GM12878 (cell line): ENCODE measurements around the gene CYP26C1.

Source experiments
- EGR1 ChIP-seq, 2 experiments: IDR thresholded peaks; 1 replicate in 1 of 2; 2 replicates in 1 of 2; pipeline ENCODE4 v1.6.1; 2011 to 2012; ENCODE audit warnings: low read depth in 2 of 2, low read length in 2 of 2, borderline replicate concordance in 1 of 2, mild to moderate bottlenecking in 1 of 2, moderate library complexity in 1 of 2
- SMC3 ChIP-seq: IDR thresholded peaks from 2 replicates; pipeline ENCODE4 v1.6.1; 2011; ENCODE audit warnings: low read length, improper control_type of control experiment, borderline replicate concordance
- TF ChIP-seq, protein P1 (sequence below): IDR thresholded peaks from 2 replicates; pipeline ENCODE4 v1.6.1; 2012; ENCODE audit warnings: low read depth, low read length, improper control_type of control experiment

DNA sequence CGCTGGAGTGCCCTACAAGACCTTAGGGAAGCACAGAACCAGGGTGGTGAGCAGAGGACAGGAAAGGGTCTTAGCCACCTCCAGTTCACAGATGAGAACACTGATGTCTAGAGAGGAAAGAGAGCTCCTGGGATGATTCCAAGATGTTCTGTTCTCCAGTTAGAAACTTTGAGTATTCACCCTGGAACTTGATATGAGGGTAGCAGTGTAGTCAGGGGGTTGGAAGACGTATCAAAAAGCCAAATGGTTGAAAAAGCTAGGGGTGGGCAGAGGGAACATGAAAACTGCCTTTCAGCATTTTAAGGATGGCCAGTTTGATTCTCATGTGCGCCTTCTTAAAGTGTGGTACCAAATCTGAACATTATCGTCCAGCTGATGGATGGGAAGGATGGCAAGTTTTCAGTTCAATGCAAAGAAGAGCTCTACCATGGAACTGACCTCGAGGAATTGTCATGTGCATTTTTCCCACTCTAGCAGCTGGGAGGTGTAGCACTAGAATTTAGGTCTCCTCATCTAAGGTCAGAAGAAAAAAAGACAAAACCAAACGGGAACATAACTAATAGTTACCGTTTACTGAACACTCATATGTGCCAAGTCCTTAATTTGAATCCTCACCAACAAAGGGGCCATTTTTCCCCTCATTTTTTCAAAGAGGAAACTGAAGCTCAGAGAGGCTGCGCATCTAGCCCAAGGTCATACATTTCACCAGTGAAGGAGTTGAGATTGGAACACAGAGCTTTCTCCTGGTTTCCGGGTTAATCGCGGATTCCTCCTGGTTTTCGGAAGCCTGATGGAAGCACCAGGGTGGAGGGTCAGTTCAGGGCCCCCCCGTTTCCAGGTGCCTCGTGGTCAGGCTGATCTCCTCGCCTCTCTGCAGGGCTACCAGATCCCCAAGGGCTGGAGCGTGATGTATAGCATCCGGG is 7.1 kb downstream of the CYP26C1 start:
- TF ChIP-seq EGR1 (IDR thresholded peaks at IDR 0.05; ENCODE audit: borderline replicate concordance in 1 of 2, low read depth in 2 of 2, low read length in 2 of 2) (no peak), SMC3 (no peak)
- TF ChIP-seq, protein P1, sequence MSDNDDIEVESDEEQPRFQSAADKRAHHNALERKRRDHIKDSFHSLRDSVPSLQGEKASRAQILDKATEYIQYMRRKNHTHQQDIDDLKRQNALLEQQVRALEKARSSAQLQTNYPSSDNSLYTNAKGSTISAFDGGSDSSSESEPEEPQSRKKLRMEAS: no peak
